Vagina (tissue), 2 donors: ENCODE data around the gene COX6A2.

ENCODE experiments used
- CTCF ChIP-seq, 3 experiments: fragments of 450-650 bp in 2 of 3; fragments of 200-600 bp in 1 of 3; sonication (generic) in 1 of 3; IDR thresholded peaks; one replicate each; pipeline ENCODE4 v1.5.1; 2017 to 2019; ENCODE audit warnings: antibody characterized with exemption in 3 of 3, mild to moderate bottlenecking in 2 of 3, moderate library complexity in 2 of 3
- POLR2A ChIP-seq, 2 donors: fragments of 450-650 bp; IDR thresholded peaks; one replicate each; pipeline ENCODE4 v1.6.1; 2017; ENCODE audit warnings: antibody characterized with exemption in 2 of 2, mild to moderate bottlenecking in 2 of 2, moderate library complexity in 2 of 2

GRCh38 chr16:31464781-31465260 lies 36.7 kb upstream of the COX6A2 start:
- TF ChIP-seq POLR2A (IDR thresholded peaks at IDR 0.05) (no peak), CTCF (IDR thresholded peaks at IDR 0.05) (no peak)
